HCT116 (cell line): Measurements from ENCODE around the gene MAML2. TPM values are rescaled to one million over a fixed set of nuclear protein-coding genes. Genes with fewer than 3 reads are reported as not detected.

Experiments used
- ATAC-seq: fragments of 200-7000 bp; cut with Tn5 transposase; 2 replicates; pipeline ENCODE4 v1.9.1; 2020; ENCODE audit warnings: mild to moderate bottlenecking, moderate library complexity
- BruUV-seq: library from RNA; stranded (reverse); fragments of 400-500 nt; replicated peaks from 2 replicates; lab custom pipeline; 2021; lab: Mats Ljungman, UMichigan
- CTCF ChIA-PET: fragments of 300-600 bp; sonication (Branson Sonifier 250); formaldehyde crosslinking; loops from one replicate; lab custom pipeline; 2021; ENCODE audit warnings: antibody characterized with exemption; lab: Charles Lee
- POLR2A ChIA-PET: fragments of 300-600, 350-600 bp; sonication (Branson Sonifier 250); formaldehyde crosslinking; loops from one replicate; lab custom pipeline; 2021; ENCODE audit warnings: antibody characterized with exemption; lab: Charles Lee
- RAD21 ChIA-PET, 2 experiments: fragments of 300-600 bp; sonication (Branson Sonifier 250); formaldehyde crosslinking; loops; one replicate each; lab custom pipeline; 2023; ENCODE audit warnings: low total read pairs in 2 of 2; ENCODE audit not compliant: uncharacterized antibody in 2 of 2, unreplicated experiment in 2 of 2, low non-redundant PET in 1 of 2; lab: Charles Lee
- DNase-seq: peaks from one replicate; pipeline ENCODE4 v3.0.0-alpha.2; 2010; ENCODE audit warnings: low read depth, low spot score
- H2AFZ ChIP-seq: fragments of 200-600 bp; shearing (Covaris generic), sonication (generic); 2 replicates; pipeline ENCODE4 v1.6.1; 2017; ENCODE audit warnings: low read depth, mixed run types, mixed read lengths, antibody characterized with exemption, low read length; ENCODE audit not compliant: poor library complexity, severe bottlenecking
- H3K27ac ChIP-seq: 2 replicates; pipeline ENCODE4 v1.5.1; 2012; ENCODE audit warnings: low read depth, low read length
- H3K27me3 ChIP-seq: fragments of 200-600 bp; sonication (generic); 2 replicates; pipeline ENCODE4 v1.6.1; 2016; ENCODE audit warnings: mixed run types, low read length, mixed read lengths; ENCODE audit not compliant: insufficient read depth
- H3K36me3 ChIP-seq, 2 experiments: fragments of 200-500 bp in 1 of 2; fragments of 200-600 bp in 1 of 2; sonication (Bioruptor generic) in 1 of 2; sonication (generic) in 1 of 2; 2 replicates each; pipeline versions ENCODE4 v1.5.1 to v1.6.1; 2014 to 2016; ENCODE audit warnings: low read length in 2 of 2, inconsistent platforms in 1 of 2, mixed read lengths in 1 of 2, mixed run types in 1 of 2; ENCODE audit not compliant: insufficient read depth in 2 of 2, control insufficient read depth in 1 of 2
- H3K4me1 ChIP-seq, 2 experiments: fragments of 200-600 bp in 1 of 2; sonication (generic) in 1 of 2; 2 replicates each; pipeline versions ENCODE4 v1.5.1 to v1.6.1; 2012 to 2017; ENCODE audit warnings: low read length in 2 of 2, inconsistent platforms in 1 of 2, mild to moderate bottlenecking in 1 of 2, mixed read lengths in 1 of 2, mixed run types in 1 of 2, moderate library complexity in 1 of 2; ENCODE audit not compliant: insufficient read depth in 2 of 2, control insufficient read depth in 1 of 2
- H3K4me2 ChIP-seq: fragments of 200-600 bp; sonication (generic); 2 replicates; pipeline ENCODE4 v1.6.1; 2017; ENCODE audit warnings: mixed run types, low read length, mixed read lengths
- H3K4me3 ChIP-seq, 2 experiments: fragments of 200-600 bp in 1 of 2; sonication (generic) in 1 of 2; replicated peaks in 1 of 2; 2 replicates each; pipeline ENCODE4 v1.5.1; 2011 to 2016; ENCODE audit warnings: low read length in 2 of 2, control low read depth in 1 of 2, low read depth in 1 of 2, mild to moderate bottlenecking in 1 of 2, mixed read lengths in 1 of 2, mixed run types in 1 of 2
- H3K79me2 ChIP-seq: fragments of 200-600 bp; sonication (generic); 2 replicates; pipeline ENCODE4 v1.6.1; 2017; ENCODE audit warnings: mild to moderate bottlenecking, mixed run types, low read length, moderate library complexity, mixed read lengths; ENCODE audit not compliant: insufficient read depth
- H3K9ac ChIP-seq: fragments of 200-600 bp; sonication (generic); 2 replicates; pipeline ENCODE4 v1.6.1; 2016; ENCODE audit warnings: low read length, mixed read lengths
- H3K9me2 ChIP-seq: fragments of 200-600 bp; sonication (generic), shearing (Covaris generic); 2 replicates; pipeline ENCODE4 v1.6.1; 2017; ENCODE audit warnings: mixed run types, mild to moderate bottlenecking, moderate library complexity; ENCODE audit not compliant: insufficient read depth
- H3K9me3 ChIP-seq, 2 experiments: fragments of 200-500 bp in 1 of 2; fragments of 200-600 bp in 1 of 2; sonication (Bioruptor generic) in 1 of 2; sonication (generic) in 1 of 2; 2 replicates each; pipeline ENCODE4 v1.6.1; 2014 to 2017; ENCODE audit warnings: low read length in 2 of 2, mixed read lengths in 2 of 2, inconsistent platforms in 1 of 2, low read depth in 1 of 2, mild to moderate bottlenecking in 1 of 2, mixed run types in 1 of 2, moderate library complexity in 1 of 2; ENCODE audit not compliant: control insufficient read depth in 1 of 2, insufficient read depth in 1 of 2
- H4K20me1 ChIP-seq: fragments of 200-600 bp; sonication (generic), shearing (Covaris generic); 2 replicates; pipeline ENCODE4 v1.6.1; 2017; ENCODE audit warnings: mixed run types, mild to moderate bottlenecking, moderate library complexity; ENCODE audit not compliant: insufficient read depth
- EZH2 ChIP-seq: fragments of 200-600 bp; sonication (generic); IDR thresholded peaks from 2 replicates; pipeline ENCODE4 v1.6.1; 2017; ENCODE audit warnings: antibody characterized with exemption, mixed run types
- RAD21 ChIP-seq: IDR thresholded peaks from 2 replicates; pipeline ENCODE4 v1.6.1; 2012; ENCODE audit warnings: low read depth, mild to moderate bottlenecking
- SP1 ChIP-seq: IDR thresholded peaks from 2 replicates; pipeline ENCODE4 v1.6.1; 2012; ENCODE audit warnings: low read depth
- TCF7L2 ChIP-seq: IDR thresholded peaks from 2 replicates; pipeline ENCODE4 v1.7.0; 2011; ENCODE audit warnings: borderline replicate concordance, inconsistent platforms; ENCODE audit not compliant: insufficient read depth, insufficient read length; ENCODE audit errors: extremely low read depth
- ZFX ChIP-seq: fragments of 450-650 bp; IDR thresholded peaks from 2 replicates; pipeline ENCODE4 v1.6.1; 2017
- intact Hi-C: fragments of 100-400 bp; cut with micrococcal nuclease; formaldehyde crosslinking; loops from 2 replicates; pipeline ENCODE4 v1.10.0; 2022
- total RNA-seq: library from RNA; stranded (reverse); gene quantifications from one replicate; pipeline ENCODE4 v1.2.1, GENCODE V29; 2021; ENCODE audit not compliant: unreplicated experiment
- TF ChIP-seq, protein P1 (sequence below), 3 experiments: fragments of 200-600 bp in 1 of 3; sonication (generic) in 1 of 3; IDR thresholded peaks in 2 of 3; conservative IDR thresholded peaks in 1 of 3; 2 replicates each; pipeline ENCODE4 v1.5.1; 2012 to 2017; ENCODE audit warnings: low read depth in 2 of 3, low read length in 2 of 3, antibody characterized with exemption in 1 of 3, borderline replicate concordance in 1 of 3, control low read depth in 1 of 3, mild to moderate bottlenecking in 1 of 3, mixed read lengths in 1 of 3, mixed run types in 1 of 3, moderate library complexity in 1 of 3; ENCODE audit not compliant: insufficient read depth in 1 of 3
- TF ChIP-seq, protein P2 (sequence below): IDR thresholded peaks from 2 replicates; pipeline ENCODE4 v1.6.1; 2012; ENCODE audit warnings: low read depth

The MAML2 gene
- total RNA-seq, 1 experiment from 2014 or later = 2.6 TPM

DNA sequence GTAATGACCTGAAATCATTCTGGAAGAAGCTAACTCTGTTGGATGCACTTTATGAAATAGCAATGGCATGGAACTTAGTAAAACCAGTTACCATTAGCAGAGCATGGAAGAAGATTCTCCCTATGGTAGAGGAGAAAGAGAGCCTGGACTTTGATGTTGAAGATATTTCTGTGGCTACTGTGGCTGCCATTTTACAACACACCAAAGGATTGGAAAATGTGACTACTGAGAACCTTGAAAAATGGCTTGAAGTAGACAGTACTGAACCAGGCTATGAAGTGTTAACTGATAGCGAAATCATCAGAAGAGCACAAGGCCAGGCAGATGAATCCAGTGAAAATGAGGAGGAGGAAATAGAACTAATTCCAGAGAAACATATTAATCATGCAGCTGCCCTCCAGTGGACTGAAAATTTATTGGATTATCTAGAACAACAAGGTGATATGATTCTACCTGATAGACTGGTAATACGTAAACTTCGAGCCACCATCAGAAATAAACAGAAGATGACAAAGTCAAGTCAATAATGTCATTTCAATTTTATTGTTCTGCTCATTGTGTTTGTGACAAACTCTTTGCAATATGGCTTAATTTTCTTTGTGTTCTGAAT, 48.8 kb upstream of the MAML2 start:
- no peak for DNase-seq
- no peaks in the 10 kb centered on the region for H3K27me3 ChIP-seq
- BruUV-seq = no TSS peak
- H3K36me3 ChIP-seq = no peaks in the 10 kb centered on the region
- no peak overlapping the region for H3K27ac ChIP-seq
- H3K79me2 ChIP-seq = peaks cover 15% of the 10 kb centered on the region
- no peak overlapping the region for H2AFZ ChIP-seq
- no peak overlapping the region for H3K9ac ChIP-seq
- TF ChIP-seq ZFX = no peak
- TF ChIP-seq, protein P1, sequence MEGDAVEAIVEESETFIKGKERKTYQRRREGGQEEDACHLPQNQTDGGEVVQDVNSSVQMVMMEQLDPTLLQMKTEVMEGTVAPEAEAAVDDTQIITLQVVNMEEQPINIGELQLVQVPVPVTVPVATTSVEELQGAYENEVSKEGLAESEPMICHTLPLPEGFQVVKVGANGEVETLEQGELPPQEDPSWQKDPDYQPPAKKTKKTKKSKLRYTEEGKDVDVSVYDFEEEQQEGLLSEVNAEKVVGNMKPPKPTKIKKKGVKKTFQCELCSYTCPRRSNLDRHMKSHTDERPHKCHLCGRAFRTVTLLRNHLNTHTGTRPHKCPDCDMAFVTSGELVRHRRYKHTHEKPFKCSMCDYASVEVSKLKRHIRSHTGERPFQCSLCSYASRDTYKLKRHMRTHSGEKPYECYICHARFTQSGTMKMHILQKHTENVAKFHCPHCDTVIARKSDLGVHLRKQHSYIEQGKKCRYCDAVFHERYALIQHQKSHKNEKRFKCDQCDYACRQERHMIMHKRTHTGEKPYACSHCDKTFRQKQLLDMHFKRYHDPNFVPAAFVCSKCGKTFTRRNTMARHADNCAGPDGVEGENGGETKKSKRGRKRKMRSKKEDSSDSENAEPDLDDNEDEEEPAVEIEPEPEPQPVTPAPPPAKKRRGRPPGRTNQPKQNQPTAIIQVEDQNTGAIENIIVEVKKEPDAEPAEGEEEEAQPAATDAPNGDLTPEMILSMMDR (IDR thresholded peaks at IDR 0.05 in 2 of 3, conservative IDR thresholded peaks at IDR 0.05 in 1 of 3; ENCODE audit: borderline replicate concordance in 1 of 3, insufficient read depth in 1 of 3, low read depth in 2 of 3, low read length in 2 of 3) = 0 out of 6 replicates have a peak, but pooled peaks of 1 of the 3 experiments have one; percentile 26
- peak; percentile 27; the same call in 1 of the 2 replicates for TF ChIP-seq RAD21
- no peak for TF ChIP-seq SP1
- no peak for TF ChIP-seq EZH2
- TF ChIP-seq TCF7L2 = no peak
- TF ChIP-seq, protein P2, sequence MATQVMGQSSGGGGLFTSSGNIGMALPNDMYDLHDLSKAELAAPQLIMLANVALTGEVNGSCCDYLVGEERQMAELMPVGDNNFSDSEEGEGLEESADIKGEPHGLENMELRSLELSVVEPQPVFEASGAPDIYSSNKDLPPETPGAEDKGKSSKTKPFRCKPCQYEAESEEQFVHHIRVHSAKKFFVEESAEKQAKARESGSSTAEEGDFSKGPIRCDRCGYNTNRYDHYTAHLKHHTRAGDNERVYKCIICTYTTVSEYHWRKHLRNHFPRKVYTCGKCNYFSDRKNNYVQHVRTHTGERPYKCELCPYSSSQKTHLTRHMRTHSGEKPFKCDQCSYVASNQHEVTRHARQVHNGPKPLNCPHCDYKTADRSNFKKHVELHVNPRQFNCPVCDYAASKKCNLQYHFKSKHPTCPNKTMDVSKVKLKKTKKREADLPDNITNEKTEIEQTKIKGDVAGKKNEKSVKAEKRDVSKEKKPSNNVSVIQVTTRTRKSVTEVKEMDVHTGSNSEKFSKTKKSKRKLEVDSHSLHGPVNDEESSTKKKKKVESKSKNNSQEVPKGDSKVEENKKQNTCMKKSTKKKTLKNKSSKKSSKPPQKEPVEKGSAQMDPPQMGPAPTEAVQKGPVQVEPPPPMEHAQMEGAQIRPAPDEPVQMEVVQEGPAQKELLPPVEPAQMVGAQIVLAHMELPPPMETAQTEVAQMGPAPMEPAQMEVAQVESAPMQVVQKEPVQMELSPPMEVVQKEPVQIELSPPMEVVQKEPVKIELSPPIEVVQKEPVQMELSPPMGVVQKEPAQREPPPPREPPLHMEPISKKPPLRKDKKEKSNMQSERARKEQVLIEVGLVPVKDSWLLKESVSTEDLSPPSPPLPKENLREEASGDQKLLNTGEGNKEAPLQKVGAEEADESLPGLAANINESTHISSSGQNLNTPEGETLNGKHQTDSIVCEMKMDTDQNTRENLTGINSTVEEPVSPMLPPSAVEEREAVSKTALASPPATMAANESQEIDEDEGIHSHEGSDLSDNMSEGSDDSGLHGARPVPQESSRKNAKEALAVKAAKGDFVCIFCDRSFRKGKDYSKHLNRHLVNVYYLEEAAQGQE = no peak
- no peaks in the 10 kb centered on the region for H3K9me3 ChIP-seq
- ATAC-seq = no peak
- intact Hi-C loops = loop anchor here (5.0 kb wide), 2 partner anchors 470 to 600 kb away; partner anchors contain the start of genes CEP57 and MTMR2
- ChIA-PET POLR2A (no interaction called here), CTCF (interaction anchor here (3.8 kb wide), 1 partner anchor 336 kb away, joined by 29 read pairs; no protein-coding TSS in a partner anchor), RAD21 (no interaction called here)
- H3K4me3 ChIP-seq = no peak overlapping the region
- H4K20me1 ChIP-seq = 0 out of 2 replicates have a peak, but pooled peaks cover 3% of the 10 kb centered on the region
- no peak overlapping the region for H3K4me2 ChIP-seq
- H3K9me2 ChIP-seq = no peaks in the 10 kb centered on the region
- H3K4me1 ChIP-seq = peaks cover 3 to 17% of the 10 kb centered on the region in 2 experiments; a peak in 2 of 4 replicates
